PFSK-1 (cell line): ENCODE measurements around the gene TBX1.

Experiments
- FOXP2 ChIP-seq: optimal IDR thresholded peaks from 2 replicates; pipeline ENCODE3; 2011; ENCODE audit warnings: borderline replicate concordance, control low read depth, inconsistent platforms; ENCODE audit not compliant: insufficient read depth; ENCODE audit errors: extremely low read length, extremely low read depth
- POLR2AphosphoS5 ChIP-seq: IDR thresholded peaks from 2 replicates; pipeline ENCODE4 v1.6.1; 2012; ENCODE audit warnings: low read depth, mild to moderate bottlenecking, control low read depth, low read length, moderate library complexity
- REST ChIP-seq, 2 experiments: IDR thresholded peaks; 2 replicates each; pipeline versions ENCODE4 v1.6.1 to v1.8.0; 2011 to 2012; ENCODE audit warnings: low read depth in 2 of 2, low read length in 2 of 2, control low read depth in 1 of 2, inconsistent platforms in 1 of 2, mild to moderate bottlenecking in 1 of 2, moderate library complexity in 1 of 2; ENCODE audit not compliant: insufficient read depth in 1 of 2
- SIN3A ChIP-seq: IDR thresholded peaks from 2 replicates; pipeline ENCODE4 v1.6.1; 2012; ENCODE audit warnings: mild to moderate bottlenecking, low read length, moderate library complexity, borderline replicate concordance; ENCODE audit not compliant: insufficient read depth
- TAF1 ChIP-seq: IDR thresholded peaks from 2 replicates; pipeline ENCODE4 v1.6.1; 2012; ENCODE audit warnings: low read length, control low read depth, borderline replicate concordance; ENCODE audit not compliant: insufficient read depth

TBX1 gene

GRCh38 chr22:19799322-19800190, 39.0 kb downstream of the TBX1 start:
- TF ChIP-seq FOXP2 (peak; percentile 70), POLR2AphosphoS5 (no peak)

DNA sequence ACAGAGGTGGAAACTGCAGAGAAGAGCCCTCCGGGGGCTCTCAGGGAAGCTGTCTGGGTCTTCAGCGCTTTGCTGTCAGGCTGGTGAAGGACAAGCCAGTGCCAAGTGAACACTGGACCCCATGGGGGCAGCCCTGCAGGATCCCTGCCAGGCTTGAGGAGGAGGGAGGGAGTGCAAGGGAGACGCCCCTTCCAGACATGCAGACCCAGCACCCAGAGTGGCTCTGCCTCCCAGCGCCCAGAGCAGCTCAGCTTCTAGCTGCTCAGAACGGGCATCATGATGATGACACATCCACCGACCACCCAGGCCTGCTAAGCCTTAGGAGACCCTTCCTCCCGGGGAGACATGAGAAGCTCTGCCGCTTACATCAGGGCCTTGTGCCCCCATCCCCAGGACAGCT, 39.7 kb downstream of the TBX1 start:
- no peak for TF ChIP-seq REST (IDR thresholded peaks at IDR 0.05; ENCODE audit: insufficient read depth in 1 of 2, low read depth in 2 of 2, low read length in 2 of 2)
- no peak for TF ChIP-seq FOXP2
- TF ChIP-seq TAF1: no peak
- no peak for TF ChIP-seq POLR2AphosphoS5
- TF ChIP-seq SIN3A: no peak

DNA sequence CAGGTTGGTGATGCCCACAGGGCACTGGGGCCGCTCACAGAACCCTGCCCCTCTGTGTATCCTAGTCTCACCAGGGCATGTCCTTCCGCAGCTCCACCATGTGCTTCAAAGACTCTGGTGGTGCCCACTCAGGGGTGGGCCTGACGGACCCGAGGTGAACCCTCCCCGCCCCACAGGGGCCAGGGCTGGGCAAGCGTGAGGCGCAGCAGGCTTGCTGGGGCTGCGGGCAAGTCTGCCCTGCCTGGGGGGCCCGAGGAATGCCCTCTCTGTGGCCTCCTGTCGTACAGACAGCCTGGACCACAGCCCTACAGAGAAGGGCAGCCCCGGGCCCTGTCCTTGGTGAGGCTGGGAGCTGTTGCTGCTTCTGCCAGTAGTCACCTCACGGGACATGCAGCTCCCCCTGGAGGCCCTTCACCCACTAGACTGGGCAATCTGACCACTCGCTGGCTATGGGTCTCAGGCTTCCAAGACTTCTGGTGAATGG, 40.2 kb downstream of the TBX1 start:
- no peak for TF ChIP-seq FOXP2
- no peak for TF ChIP-seq SIN3A
- no peak for TF ChIP-seq REST (IDR thresholded peaks at IDR 0.05; ENCODE audit: insufficient read depth in 1 of 2, low read depth in 2 of 2, low read length in 2 of 2)
- TF ChIP-seq TAF1: no peak

DNA sequence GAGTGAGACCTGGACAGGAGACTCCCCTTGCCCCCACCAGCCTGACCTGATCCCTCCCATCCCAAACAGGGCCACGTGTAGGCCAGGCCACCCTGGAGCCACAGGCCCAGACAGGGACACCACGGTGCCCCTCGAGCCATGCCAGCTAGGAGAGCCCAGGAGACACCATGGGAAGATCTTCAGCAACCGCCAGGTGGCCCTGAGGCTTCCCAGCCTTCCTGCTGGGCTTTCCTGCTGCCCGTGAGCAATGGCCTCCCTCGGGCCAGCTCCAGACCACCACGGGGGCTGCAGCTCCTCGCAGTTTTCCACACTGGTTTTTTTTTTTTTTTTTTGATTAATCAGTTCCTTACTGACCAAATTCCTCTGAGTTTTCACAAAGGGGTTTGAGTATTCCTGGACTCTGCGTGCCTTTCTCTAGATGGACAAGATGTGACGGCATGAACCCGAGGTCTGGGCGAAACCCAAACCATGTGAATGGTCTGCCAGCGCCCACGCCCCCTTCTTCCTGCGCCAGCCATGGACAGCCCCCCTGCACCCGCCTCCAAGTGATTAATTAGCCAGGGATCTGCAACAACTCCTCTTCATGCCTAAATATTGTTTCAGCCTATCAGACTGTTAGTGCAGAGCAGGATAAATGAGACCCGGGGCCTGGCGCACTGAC, 40.9 kb downstream of the TBX1 start:
- TF ChIP-seq TAF1 (no peak), POLR2AphosphoS5 (no peak), SIN3A (no peak), REST (IDR thresholded peaks at IDR 0.05; ENCODE audit: insufficient read depth in 1 of 2, low read depth in 2 of 2, low read length in 2 of 2) (no peak), FOXP2 (no peak)

DNA sequence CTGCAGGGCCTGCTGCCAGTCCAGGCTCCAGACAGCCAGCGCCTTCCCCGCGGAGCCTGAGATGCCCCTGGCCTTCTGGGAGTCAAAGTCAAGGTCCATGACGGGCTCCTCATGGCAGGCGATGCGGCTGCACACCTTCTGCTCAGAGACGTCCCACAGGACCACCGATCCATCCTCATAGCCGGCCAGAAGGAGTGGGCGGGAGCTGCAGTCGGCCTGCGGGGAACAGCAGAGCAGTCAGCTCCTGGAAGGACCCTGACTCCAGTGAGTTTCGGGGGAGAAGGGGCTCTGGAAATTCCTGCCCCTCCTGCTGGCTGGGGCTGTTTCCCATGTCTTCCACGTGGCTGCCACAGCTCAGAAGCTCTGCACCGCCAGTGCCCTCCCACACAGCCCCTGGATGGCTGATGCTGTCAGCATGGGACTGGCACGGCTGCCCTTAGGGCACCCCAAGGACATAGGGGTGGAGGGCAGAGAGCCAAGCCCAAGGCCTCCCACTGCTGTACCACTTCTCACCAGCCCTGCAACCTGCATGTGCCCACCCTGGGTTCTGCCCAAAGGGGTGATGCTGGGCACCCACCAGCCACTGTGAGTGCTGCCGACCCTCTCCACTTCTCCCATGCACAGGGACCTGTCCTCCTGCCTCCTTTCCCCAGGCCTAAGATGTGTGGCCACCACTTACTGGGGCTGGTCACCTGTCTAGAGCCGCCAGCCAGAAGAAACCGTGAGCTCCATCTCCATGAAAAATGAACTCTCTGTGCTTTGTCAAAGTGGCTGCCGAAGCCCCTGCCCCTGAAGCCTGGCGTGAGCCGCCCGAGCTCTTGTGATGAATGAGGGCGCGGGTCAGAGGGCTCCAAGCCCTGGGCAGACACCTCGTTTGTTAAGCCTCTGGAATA, 41.7 kb downstream of the TBX1 start:
- TF ChIP-seq SIN3A: no peak
- no peak for TF ChIP-seq TAF1
